GM19328 (cell line): ENCODE measurements around the gene NPIPB6.

Source experiments
- ATAC-seq: cut with Tn5 transposase; IDR thresholded peaks from one replicate; pipeline ENCODE4 v1.9.1; 2021; ENCODE audit warnings: mild to moderate bottlenecking, moderate library complexity; ENCODE audit not compliant: unreplicated experiment

The NPIPB6 gene

GRCh38 chr16:28324235-28324886 is 38.9 kb downstream of the NPIPB6 start:
- no peak for ATAC-seq

- no peak for ATAC-seq
Observed at GRCh38 chr16:28321700-28322411, 41.5 kb downstream of the NPIPB6 start.

- ATAC-seq = no peak
Observed at GRCh38 chr16:28320741-28321140, 42.6 kb downstream of the NPIPB6 start.

GRCh38 chr16:28320023-28320561 is 43.2 kb downstream of the NPIPB6 start:
- no peak for ATAC-seq

- ATAC-seq = no peak
Observed at GRCh38 chr16:28319476-28320022, 43.8 kb downstream of the NPIPB6 start.

- ATAC-seq = no peak
Observed at GRCh38 chr16:28318042-28318744, 45.1 kb downstream of the NPIPB6 start.

- no peak for ATAC-seq
Observed at GRCh38 chr16:28317040-28317880, 46.0 kb downstream of the NPIPB6 start.

GRCh38 chr16:28316054-28316453 is 47.3 kb downstream of the NPIPB6 start:
- ATAC-seq = no peak

- ATAC-seq = no peak
Observed at GRCh38 chr16:28313587-28313986, 49.7 kb downstream of the NPIPB6 start.

GRCh38 chr16:28312327-28312726 is 51.0 kb downstream of the NPIPB6 start:
- no peak for ATAC-seq

- ATAC-seq = no peak
Observed at GRCh38 chr16:28311913-28312312, 51.4 kb downstream of the NPIPB6 start.

GRCh38 chr16:28311413-28311812 is 51.9 kb downstream of the NPIPB6 start:
- ATAC-seq = no peak

- no peak for ATAC-seq
Observed at GRCh38 chr16:28310796-28311195, 52.5 kb downstream of the NPIPB6 start.

- ATAC-seq = no peak
Observed at GRCh38 chr16:28309811-28310311, 53.4 kb downstream of the NPIPB6 start.

GRCh38 chr16:28308794-28309584 is 54.3 kb downstream of the NPIPB6 start:
- no peak for ATAC-seq

- ATAC-seq = no peak
Observed at GRCh38 chr16:28307936-28308335, 55.4 kb downstream of the NPIPB6 start.

GRCh38 chr16:28304214-28304613 is 59.1 kb downstream of the NPIPB6 start:
- no peak for ATAC-seq

- ATAC-seq = no peak
Observed at GRCh38 chr16:28303132-28303531, 60.2 kb downstream of the NPIPB6 start.

GRCh38 chr16:28301620-28302019 is 61.7 kb downstream of the NPIPB6 start:
- ATAC-seq = no peak

GRCh38 chr16:28301154-28301553 is 62.2 kb downstream of the NPIPB6 start:
- no peak for ATAC-seq
